GM19468 (cell line): ENCODE results near the gene ABI3.

Source experiments
- ATAC-seq: cut with Tn5 transposase; IDR thresholded peaks from one replicate; pipeline ENCODE4 v1.9.1; 2021; ENCODE audit warnings: mild to moderate bottlenecking, moderate library complexity, moderate number of reproducible peaks; ENCODE audit not compliant: unreplicated experiment; ENCODE audit errors: extremely low read depth

ABI3 gene

DNA sequence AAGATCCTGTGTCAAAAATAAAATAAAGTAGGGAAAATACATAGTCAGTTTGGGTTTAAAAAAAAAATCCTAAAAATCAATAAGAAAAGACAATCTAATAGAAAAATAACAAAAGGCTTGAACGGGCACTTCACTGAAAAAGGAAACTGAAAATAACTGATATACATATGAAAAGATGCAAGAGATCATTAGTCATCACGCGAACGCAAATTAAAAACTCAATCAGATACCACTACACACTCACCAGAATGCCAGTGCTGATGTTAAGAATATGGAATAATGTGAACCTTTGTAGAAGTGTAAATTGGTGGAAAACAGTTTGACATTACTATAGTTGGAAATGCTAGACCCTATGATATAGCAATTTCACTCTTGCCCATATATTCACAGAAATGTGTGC is 14.8 kb upstream of the ABI3 start:
- no peak for ATAC-seq

DNA sequence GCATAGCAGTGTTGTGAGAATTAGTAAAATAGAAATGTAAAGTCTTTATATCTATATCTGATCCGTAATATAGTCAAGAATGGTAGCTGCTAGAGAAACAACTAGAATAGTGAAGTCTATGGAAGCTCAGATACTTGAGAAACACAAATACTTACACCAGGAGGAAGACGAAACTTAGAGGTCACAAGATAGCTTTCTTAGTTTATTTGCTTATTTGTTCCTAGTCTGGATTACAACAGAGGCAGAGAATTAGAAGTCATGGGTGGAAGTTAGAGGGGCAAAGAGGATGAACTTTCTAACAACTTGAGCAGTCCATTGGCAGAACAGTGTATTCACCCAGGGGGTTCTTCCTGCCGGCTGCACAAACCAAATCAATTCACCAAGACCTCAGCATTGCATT is 14.0 kb upstream of the ABI3 start:
- ATAC-seq, result no peak

DNA sequence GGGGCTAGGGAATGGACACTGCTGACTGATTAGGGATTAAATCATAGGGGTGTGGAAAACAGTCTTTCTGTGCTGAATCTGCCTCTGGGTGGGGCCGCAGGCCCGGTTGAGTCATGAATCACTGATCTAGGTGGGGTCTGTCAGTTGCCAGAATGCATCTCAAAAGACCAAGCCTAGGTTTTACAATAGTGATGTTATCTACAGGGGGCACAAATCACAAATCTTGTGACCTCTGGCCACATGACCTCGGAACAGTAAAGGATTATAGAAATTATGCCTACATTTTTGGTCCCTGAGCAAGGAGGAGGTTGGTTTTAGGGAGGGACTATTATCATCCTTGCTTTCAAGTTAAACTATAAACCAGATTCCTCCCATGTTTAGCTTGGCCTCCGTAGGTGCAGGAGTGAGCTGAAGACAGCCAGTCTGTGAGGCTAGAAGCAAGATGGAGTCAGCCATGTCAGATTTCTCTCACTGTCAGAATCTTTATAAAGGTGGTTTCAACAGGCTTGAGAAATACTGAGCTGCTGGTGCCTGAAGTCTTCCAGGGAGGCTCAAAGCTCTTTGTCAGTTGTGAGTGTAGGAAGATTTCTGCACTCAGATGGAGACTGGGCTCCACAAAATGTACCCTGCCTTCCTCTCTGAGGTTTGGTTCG is 13.0 kb upstream of the ABI3 start:
- ATAC-seq, result no peak

DNA sequence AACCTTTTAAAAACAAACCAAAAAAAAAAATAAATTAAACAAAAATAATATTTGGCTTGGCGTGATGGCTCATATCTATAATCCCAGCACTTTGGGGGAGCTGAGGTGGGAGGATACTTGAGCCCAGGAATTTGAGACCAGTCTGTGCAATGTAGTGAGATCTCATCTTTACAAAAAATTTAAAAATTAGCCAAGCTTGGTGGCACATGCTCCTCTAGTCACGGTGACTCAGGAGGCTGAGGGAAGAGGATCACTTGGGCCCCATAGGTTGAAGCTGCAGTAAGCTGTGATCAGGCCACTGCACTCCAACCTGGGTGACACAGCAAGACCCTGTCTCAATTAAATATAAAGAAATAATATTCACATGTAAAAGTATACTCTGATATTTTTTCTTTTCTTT is 12.3 kb upstream of the ABI3 start:
- no peak for ATAC-seq

DNA sequence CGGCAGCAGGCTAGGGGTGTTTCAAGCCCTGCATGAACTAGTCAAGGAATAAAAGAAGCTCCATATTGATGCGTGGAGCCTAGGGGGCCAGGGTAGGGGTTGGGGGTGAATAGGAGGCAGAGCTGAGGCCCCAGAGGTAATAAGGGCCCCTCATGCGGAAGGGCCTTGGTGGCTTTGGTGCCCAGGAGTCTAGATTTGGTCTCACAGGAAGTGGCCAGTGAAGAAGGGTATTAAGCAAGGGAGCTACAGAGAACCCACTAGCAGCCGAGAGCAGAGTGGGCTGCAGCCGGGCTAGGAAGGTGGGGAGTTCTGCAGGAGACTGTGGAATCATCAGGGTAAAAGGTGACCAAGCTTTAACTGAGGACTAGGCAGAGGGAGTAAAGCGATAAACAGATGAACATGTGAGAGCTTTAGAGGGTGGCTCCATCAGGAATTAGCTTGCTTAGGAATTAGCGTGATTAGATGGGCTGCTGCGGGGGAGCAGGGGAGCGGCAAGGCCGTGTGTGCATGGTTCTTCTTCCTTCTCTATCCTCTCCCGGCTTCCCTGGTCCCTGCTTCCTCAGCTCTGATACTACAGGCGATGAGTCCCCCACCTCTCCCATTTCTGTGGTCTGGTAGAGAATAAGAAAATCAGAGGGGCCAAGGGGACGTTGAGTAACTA is 10.0 kb upstream of the ABI3 start:
- no peak for ATAC-seq

DNA sequence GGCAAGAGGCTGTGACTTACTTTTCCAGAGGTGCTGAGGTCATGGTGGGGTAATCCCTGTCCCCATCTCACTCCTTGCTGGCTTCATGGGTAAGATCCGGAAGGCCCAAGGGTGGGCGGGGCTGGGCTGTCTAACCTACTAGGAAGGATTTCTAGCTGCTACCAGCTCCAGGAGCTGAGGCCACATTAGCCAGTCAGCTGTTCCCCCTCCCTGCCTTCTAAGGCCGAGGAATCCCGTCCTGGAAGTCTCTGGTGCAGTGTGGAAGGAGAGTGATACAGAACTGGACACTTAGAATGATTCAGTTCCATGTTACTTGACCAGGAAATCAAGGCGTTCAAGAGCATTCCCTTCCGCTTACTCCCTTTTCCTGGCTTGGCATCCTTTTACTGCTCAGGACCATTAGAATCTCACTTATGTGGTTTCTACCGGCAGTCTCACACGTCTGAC is 9.0 kb upstream of the ABI3 start:
- ATAC-seq, result no peak

- ATAC-seq, result no peak
These were observed 6.7 kb upstream of the ABI3 start for GRCh38 chr17:49203796-49204195.

GRCh38 chr17:49204516-49204915 is 6.0 kb upstream of the ABI3 start:
- ATAC-seq, result no peak

DNA sequence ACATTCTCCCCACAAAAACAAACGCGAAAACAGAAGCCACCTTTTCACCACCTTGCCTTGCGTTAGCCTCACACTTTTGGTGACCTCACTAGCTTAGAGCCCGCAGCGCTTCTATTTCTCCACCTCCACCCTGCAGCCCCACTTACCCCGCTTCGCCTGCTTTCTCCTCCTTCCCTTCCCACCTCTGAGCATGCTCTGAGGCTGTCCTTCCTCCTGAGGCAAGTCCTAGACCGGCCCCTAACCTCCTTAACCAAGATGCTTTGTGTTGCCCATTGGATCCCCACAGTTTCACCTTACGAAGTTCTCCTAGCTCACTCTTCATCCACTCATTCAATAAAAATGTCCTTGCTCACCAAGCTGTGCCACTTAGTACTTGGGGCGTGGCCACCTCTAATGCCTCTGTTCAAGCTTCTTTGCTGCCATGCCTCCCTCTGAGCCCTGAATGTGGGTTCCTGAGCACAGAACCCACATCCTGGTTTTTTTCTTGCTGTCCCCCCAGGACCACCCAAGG is 1.4 kb upstream of the ABI3 start:
- ATAC-seq, result no peak

- no peak for ATAC-seq
These were observed 2.9 kb downstream of the ABI3 start for GRCh38 chr17:49213399-49213798.

- ATAC-seq, result no peak
These were observed 3.3 kb downstream of the ABI3 start for GRCh38 chr17:49213847-49214246.

DNA sequence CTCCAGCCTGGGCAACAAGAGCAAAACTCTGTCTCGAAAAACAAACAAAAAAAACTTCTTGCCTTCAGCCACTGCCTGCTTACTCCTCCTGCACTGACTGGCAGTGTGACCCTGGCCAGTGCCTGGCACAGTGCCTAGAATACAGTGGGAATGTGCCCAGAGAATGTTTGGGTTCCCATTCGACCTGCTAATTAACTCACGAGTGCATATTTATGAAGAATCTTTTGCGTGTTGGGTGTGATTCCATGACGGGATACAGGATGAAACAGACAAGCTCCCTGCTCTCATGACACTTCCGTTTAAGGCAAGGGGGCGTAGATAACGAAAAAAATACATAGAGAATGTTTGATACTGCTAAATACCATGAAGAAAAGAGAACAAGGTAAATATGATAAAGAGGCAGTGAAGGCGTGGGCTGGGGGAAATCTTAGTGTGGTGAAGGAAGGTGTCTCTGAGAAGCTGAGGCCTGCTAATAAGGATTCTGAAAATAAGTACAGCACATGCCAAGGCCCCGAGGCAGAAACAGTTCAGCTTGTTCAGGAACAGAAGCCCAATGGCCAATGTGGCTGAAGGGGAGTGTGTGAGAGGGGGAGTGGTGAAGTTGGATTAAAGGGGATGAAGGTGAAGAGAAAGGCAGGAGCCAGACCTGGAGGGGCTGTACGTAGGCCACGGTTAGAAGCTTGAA is 4.3 kb downstream of the ABI3 start:
- ATAC-seq, result no peak

GRCh38 chr17:49216482-49216881 is 6.0 kb downstream of the ABI3 start:
- ATAC-seq, result no peak

- no peak for ATAC-seq
These were observed 6.6 kb downstream of the ABI3 start for GRCh38 chr17:49216953-49217650.

GRCh38 chr17:49217651-49218413 is 7.3 kb downstream of the ABI3 start:
- ATAC-seq, result peak; percentile 43

DNA sequence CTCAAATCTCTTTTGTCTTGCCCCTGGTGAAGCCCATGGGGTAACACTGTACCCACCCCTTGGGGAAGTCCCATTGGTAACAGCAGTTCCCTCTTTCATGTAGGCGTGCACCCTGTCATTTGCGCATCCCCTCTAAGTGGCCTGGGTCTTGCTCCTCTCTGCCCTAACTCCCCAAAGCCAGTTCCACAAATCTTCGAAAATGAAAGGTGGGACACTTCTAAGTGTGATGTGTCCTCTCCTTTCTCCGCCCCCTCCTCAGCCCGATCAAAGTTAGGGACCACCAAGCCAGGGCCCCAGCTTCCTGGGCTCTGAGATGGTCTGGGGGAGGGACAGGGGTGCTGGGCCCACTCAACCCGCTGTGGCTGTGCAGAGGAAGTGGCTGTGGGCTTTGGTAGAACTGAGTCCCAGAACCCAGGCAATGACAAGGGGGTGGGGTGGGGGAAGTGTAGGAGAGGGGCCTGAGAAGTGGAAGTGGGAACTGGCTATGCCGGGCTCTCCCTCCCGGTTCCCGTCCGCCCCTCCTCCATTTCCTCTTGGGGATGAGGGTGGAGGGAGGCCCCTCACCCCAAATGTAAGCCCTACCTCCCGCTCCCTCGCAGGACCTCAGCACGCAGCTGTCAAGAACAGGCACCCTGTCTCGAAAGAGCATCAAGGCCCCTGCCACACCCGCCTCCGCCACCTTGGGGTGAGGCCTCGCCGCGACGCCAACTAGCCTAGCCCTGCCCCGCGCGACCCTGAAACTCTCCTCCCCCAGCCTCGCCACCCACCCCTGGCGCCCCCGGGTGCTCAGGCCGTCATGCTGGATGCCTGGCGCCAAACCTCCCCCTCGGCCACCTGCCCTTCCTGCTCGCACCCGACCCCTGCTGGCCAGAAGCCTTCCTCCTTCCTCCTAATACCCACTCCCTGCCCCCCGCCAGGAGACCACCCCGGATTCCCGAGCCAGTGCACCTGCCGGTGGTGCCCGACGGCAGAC is 8.7 kb downstream of the ABI3 start:
- no peak for ATAC-seq

DNA sequence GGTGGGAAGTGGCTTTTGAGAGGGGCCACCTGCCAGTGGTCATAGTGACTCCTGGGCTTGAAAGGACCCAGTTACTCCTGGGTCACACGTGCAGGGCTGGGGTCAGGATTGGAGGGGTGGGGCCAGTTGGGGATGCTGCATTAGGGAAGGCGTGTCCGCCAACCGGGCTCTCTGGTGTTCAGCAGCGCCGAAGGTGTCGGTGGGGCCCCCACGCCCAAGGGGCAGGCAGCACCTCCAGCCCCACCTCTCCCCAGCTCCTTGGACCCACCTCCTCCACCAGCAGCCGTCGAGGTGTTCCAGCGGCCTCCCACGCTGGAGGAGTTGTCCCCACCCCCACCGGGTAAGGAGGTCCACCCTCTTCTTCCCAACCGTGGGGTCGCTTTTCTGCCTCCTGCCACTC is 9.5 kb downstream of the ABI3 start:
- ATAC-seq, result no peak

DNA sequence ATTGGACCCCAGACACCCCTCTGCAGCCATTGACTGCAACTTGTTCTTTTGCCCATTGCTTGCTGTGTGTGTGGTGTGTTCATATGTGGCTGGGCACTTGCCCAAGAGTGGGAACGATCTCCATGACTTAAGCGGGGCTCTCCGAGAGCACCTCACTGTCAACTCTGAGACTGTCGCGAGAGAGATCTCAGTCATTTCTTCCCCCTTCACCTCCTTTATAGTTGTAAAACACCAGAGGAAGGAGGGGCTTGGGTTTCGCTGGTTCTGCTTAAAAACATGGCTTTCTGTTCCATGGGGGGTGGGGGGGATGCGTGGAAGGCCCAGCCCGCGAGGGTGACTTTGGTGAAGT is 12.6 kb downstream of the ABI3 start:
- no peak for ATAC-seq
